ENCODE measurements around the gene ERVV-1.

The ERVV-1 gene

GRCh38 chr19:52991484-52991883, 22.2 kb upstream of the ERVV-1 start:
- Histone ChIP-seq H3K4me3 (no peak overlapping the region), H3K27ac (peak overlapping the region in 1 of 2 donors; percentile 70)
- DNase-seq (ENCODE audit: low spot score) = no peak
- TF ChIP-seq CTCF (IDR thresholded peaks at IDR 0.05) = no peak

DNA sequence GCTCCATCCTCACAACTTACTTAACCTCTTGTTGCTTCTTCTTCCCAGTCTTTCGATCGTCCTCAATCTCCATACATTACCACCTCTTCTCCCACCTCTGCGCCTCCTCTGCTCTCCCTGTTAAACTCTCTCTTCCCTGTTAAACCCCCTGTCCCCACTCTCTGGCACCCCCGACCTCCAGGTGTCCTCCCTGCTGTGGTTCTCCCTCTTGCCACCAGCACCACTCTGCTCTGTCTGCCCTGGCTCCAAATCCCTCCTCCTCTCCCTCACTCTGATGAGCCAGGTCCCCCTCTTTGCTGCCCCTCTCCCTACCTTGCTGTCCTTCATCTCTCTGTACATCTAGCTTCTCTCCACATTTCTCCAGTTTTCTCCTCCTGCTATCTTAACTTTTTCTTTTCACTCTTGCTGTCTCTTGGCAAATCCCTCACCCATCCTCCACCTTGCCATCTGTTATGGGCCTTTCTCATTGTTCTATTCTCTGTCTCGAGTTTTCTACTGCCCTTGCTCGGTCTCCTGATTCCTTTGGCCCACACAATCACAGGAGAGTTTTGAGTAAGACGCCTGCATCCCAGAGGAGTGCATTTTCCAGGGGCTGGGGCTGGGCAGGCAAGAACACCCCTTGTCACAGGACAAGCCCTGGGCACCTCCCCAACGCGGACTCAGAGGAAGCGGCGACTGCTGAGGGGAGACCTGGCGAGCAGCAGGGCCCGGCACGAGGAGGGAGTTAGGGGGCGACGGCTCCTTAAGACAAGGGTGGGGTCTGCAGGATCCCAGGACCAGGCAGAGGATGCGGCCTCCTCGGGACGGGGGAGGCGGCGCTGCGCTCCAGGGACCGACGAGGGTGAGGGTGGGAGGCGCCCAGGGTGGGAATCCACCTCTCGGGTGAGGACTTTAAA, 21.4 kb upstream of the ERVV-1 start:
- TF ChIP-seq CTCF (IDR thresholded peaks at IDR 0.05) = no peak
- peak overlapping the region; percentile 44 to 70 for H3K27ac ChIP-seq
- DNase-seq (ENCODE audit: low spot score) = no peak
- peak overlapping the region; percentile 66 for H3K4me3 ChIP-seq

- Histone ChIP-seq H3K27ac (peak overlapping the region; percentile 44 to 70), H3K4me3 (peak overlapping the region; percentile 66)
- peak; percentile 79 for DNase-seq (ENCODE audit: low spot score)
- TF ChIP-seq CTCF (IDR thresholded peaks at IDR 0.05) = peak; percentile 86
Observed at GRCh38 chr19:52993342-52994178, 20.2 kb upstream of the ERVV-1 start.

GRCh38 chr19:52995711-52996110, 18.0 kb upstream of the ERVV-1 start:
- Histone ChIP-seq H3K27ac (no peak overlapping the region), H3K4me3 (no peak overlapping the region)
- no peak for DNase-seq (ENCODE audit: low spot score)
- no peak for TF ChIP-seq CTCF (IDR thresholded peaks at IDR 0.05)

DNA sequence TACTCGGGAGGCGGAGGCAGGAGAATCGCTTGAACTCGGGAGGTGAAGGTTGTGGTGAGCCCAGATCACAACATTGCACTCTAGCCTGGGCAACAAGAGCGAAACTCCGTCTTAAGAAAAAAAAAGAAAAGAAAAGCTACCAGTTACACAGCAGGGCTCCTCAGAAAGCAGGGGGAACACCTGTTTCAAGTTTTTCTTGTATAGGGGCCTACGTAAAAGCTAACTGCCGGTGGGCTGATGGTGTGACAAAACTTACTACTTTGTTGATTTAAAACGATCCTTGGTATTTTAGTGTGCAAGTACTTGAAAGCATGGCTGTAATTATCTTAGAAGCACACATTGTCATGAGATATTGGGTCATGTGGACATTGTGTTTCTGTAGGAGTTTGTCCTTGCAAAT, 15.7 kb upstream of the ERVV-1 start:
- Histone ChIP-seq H3K27ac (no peak overlapping the region), H3K4me3 (no peak overlapping the region)
- no peak for TF ChIP-seq CTCF (IDR thresholded peaks at IDR 0.05)
- DNase-seq (ENCODE audit: low spot score) = no peak

DNA sequence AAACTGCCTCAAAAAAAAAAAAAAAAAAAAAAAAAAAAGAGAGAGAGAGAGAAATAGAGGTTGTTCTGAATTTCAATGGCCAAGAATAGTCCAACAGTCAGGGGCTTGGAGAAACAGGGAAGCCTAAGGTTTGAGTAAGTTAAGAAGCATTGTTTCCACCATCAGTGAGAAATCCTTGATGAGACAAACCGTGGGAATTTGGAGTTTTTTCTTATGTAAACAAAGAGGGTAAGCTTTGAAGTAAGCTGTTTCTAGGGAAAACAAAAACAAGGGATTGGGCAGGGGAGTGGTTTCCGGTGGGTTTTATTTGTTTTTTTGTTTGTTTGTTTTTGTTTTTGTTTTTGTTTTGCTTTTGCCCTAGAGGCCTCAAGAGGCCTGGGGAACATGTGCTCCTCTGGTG, 11.2 kb upstream of the ERVV-1 start:
- TF ChIP-seq CTCF (IDR thresholded peaks at IDR 0.05) = no peak
- no peak overlapping the region for H3K4me3 ChIP-seq
- no peak overlapping the region for H3K27ac ChIP-seq
- DNase-seq (ENCODE audit: low spot score) = no peak

Data from coronary artery (tissue), 2 donors.